Thyroid gland (tissue), 4 donors: ENCODE results near the gene CCDC9B.

Source experiments
- CTCF ChIP-seq, 6 experiments: fragments of 200-600 bp in 3 of 6; fragments of 450-650 bp in 3 of 6; sonication (generic) in 3 of 6; IDR thresholded peaks; one replicate each; pipeline ENCODE4 v1.5.1; 2016 to 2019; ENCODE audit warnings: antibody characterized with exemption in 6 of 6, mild to moderate bottlenecking in 2 of 6, inconsistent platforms in 1 of 6, moderate library complexity in 1 of 6
- POLR2A ChIP-seq, 2 donors: fragments of 450-650 bp; IDR thresholded peaks; one replicate each; pipeline ENCODE4 v1.6.1; 2017; ENCODE audit warnings: antibody characterized with exemption in 2 of 2, mild to moderate bottlenecking in 2 of 2, moderate library complexity in 1 of 2

- TF ChIP-seq CTCF (IDR thresholded peaks at IDR 0.05) (no peak), POLR2A (IDR thresholded peaks at IDR 0.05) (no peak)
These were observed 40.0 kb downstream of the CCDC9B start for GRCh38 chr15:40300771-40301170.
